ENCODE results near the gene TBC1D32. TPM values are rescaled to one million over a fixed set of nuclear protein-coding genes. Genes with fewer than 3 reads are reported as not detected.

TBC1D32 gene, protein sequence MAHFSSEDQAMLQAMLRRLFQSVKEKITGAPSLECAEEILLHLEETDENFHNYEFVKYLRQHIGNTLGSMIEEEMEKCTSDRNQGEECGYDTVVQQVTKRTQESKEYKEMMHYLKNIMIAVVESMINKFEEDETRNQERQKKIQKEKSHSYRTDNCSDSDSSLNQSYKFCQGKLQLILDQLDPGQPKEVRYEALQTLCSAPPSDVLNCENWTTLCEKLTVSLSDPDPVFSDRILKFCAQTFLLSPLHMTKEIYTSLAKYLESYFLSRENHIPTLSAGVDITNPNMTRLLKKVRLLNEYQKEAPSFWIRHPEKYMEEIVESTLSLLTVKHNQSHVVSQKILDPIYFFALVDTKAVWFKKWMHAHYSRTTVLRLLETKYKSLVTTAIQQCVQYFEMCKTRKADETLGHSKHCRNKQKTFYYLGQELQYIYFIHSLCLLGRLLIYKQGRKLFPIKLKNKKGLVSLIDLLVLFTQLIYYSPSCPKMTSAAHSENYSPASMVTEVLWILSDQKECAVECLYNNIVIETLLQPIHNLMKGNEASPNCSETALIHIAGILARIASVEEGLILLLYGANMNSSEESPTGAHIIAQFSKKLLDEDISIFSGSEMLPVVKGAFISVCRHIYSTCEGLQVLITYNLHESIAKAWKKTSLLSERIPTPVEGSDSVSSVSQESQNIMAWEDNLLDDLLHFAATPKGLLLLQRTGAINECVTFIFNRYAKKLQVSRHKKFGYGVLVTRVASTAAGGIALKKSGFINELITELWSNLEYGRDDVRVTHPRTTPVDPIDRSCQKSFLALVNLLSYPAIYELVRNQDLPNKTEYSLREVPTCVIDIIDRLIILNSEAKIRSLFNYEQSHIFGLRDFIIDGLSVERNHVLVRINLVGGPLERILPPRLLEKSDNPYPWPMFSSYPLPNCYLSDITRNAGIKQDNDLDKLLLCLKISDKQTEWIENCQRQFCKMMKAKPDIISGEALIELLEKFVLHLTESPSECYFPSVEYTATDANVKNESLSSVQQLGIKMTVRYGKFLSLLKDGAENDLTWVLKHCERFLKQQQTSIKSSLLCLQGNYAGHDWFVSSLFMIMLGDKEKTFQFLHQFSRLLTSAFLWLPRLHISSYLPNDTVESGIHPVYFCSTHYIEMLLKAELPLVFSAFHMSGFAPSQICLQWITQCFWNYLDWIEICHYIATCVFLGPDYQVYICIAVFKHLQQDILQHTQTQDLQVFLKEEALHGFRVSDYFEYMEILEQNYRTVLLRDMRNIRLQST
- 0.69 to 1.1 TPM (median 0.76 TPM) in 5 replicates for total RNA-seq (2022; extraction: Qiagen RNA extraction)

DNA sequence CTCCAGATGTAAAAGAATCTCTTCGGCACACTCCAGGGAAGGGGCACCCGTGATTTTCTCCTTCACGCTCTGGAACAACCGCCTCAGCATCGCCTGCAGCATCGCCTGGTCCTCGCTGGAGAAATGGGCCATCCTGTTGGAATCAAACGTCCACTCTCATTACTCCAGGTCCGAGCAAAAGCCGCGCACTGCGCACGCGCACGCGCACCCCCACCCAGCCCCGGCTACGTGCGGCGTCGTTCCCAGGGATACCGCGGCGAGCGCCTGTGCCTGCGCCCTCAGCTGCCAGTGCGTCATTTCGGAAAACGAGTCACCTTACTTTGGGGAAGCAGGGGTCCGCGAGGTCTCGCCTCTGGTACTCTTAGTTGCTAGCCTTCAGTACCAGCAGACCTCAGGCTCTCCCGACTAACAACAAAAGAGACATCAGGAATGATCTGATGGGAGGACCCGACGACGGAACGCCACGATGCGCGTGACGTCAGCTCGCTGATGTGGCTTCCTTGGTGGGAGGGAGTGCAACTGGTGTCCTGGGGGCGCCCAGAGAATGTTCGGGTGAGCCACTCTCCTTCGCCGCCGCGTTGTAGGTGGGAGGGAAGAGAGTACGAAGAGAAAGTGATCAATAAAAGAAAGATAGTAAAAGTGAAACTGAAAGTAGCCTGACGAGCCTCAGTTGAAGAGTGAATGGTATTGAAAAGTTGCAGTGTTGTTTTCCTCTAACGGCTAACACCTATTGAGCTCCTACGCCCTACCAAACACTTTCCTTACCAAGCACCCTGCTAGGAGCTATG is at the start of gene TBC1D32:
Gene TBC1D32 (minus strand): TSS at position 182 of the 788 bp plus-strand sequence. CDS start 50 bp downstream, at position 132.

Other genes with a start within 250 kb of the TBC1D32 start
- 44.6 to 62.3 TPM (median 60.1 TPM) in 5 replicates for gene GJA1, start 101.2 kb upstream of the TBC1D32 start, total RNA-seq (2022; extraction: Qiagen RNA extraction)

Data from A549 treated with AZD2906 at 1 μM for 4 hours (cell line).